ENCODE results near the gene C3orf20. TPM values are rescaled to one million over a fixed set of nuclear protein-coding genes. Genes with fewer than 3 reads are reported as not detected.

Gene C3orf20
- total RNA-seq, 4 donors from 2014 or later = not detected

- no peak overlapping the region for H3K4me3 ChIP-seq (ENCODE audit: low read depth, poor library complexity, severe bottlenecking)
- 61 to 80% methylated on average over 5 of the region's 5 CpGs for WGBS, 2 donors
- no peak for DNase-seq (ENCODE audit: low spot score in 2 of 2)
- no peak for TF ChIP-seq POLR2A (IDR thresholded peaks at IDR 0.05)
- TF ChIP-seq, protein P1, sequence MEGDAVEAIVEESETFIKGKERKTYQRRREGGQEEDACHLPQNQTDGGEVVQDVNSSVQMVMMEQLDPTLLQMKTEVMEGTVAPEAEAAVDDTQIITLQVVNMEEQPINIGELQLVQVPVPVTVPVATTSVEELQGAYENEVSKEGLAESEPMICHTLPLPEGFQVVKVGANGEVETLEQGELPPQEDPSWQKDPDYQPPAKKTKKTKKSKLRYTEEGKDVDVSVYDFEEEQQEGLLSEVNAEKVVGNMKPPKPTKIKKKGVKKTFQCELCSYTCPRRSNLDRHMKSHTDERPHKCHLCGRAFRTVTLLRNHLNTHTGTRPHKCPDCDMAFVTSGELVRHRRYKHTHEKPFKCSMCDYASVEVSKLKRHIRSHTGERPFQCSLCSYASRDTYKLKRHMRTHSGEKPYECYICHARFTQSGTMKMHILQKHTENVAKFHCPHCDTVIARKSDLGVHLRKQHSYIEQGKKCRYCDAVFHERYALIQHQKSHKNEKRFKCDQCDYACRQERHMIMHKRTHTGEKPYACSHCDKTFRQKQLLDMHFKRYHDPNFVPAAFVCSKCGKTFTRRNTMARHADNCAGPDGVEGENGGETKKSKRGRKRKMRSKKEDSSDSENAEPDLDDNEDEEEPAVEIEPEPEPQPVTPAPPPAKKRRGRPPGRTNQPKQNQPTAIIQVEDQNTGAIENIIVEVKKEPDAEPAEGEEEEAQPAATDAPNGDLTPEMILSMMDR (IDR thresholded peaks at IDR 0.05) = no peak
- intact Hi-C loops (cut with DNase I; ENCODE audit: low total_unique reads) = loop anchor here (5.0 kb wide), 1 partner anchor 128 kb away; no protein-coding TSS in a partner anchor
These were observed 118.9 kb downstream of the C3orf20 start for GRCh38 chr3:14793858-14794234.

DNA sequence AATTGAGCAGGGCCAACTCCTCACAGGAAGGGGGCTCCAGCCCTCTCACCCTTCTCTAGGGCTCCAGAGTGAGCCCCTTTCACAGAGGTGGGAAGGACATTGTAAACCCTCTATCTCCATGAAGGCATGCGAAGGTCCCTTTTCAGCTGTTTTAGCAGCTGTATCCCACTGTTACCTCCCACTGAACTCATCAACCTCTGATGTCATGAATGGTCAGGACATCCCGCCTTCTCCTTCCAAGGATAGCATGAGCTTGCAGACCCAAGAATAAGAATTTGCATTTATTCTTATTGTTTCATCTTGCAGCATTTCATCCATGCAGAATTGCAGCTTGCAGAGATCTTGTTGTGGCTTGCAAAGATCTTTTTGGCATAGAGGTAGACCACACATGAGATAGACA is 119.5 kb downstream of the C3orf20 start:
- 81 to 88% methylated on average over 2 of the region's 2 CpGs for WGBS, 2 donors
- DNase-seq (ENCODE audit: low spot score in 2 of 2) = no peak
- TF ChIP-seq POLR2A (IDR thresholded peaks at IDR 0.05) = no peak
- TF ChIP-seq, protein P1 (IDR thresholded peaks at IDR 0.05) = no peak
- intact Hi-C loops (cut with DNase I; ENCODE audit: low total_unique reads) = loop anchor here (5.0 kb wide), 1 partner anchor 128 kb away; no protein-coding TSS in a partner anchor
- H3K4me3 ChIP-seq (ENCODE audit: low read depth, poor library complexity, severe bottlenecking) = no peak overlapping the region

DNA sequence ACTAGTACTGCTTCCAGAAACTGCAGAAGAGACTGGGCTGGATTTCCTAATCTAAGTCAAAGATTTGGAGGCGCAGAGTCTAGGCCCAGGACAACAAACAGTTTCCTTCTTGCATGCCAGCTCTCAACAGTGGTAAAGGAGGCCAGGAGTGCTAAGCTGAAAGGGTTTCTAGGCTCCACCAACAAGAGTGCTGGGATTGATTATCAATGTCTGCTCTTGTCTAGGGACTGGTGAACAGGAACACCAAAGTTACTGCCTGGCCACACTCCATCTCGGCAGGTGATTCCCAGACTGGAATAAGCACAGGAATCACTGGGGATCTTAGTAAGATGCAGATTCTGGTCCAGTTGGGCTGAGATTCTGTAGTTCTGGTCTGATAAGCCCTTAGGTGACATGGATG is 121.1 kb downstream of the C3orf20 start:
- DNase-seq (ENCODE audit: low spot score in 2 of 2) = no peak
- 46 to 81% methylated on average over 2 of the region's 2 CpGs for WGBS, 2 donors
- intact Hi-C loops (cut with DNase I; ENCODE audit: low total_unique reads) = no loop called here
- H3K4me3 ChIP-seq (ENCODE audit: low read depth, poor library complexity, severe bottlenecking) = no peak overlapping the region
- no peak for TF ChIP-seq POLR2A (IDR thresholded peaks at IDR 0.05)
- TF ChIP-seq, protein P1 (IDR thresholded peaks at IDR 0.05) = no peak

DNA sequence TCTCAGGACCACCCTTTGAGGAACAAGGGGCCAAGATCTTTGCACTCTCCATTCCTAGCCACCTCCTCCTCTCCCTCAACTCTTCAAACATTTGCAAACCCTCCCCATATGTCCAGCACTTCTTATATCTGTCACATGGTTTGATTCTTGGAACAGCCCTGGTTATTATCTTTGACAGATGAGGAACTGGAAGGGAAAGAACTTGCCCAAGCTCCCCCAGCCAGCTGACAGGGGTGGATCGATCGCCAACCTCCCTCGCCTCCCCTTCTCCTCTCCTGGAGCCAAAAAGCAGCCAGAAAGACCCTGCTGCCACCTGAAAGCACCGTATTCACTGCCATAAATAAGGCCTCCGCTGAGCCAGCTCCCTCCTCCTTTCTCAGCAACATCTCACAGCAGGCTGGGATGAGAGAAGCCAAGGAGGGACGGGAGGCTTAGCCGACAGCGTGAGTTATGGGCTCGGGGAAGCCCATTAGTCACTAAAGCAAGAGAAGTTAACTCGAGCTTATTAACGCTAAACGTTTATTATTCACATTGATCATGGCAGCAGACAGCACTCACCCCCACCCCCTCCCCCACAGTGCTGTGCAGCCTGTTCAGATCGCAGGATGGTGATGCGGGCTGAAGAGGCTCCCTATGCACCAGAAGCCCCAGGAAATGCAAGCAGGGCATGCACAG is 121.6 kb downstream of the C3orf20 start:
- intact Hi-C loops (cut with DNase I; ENCODE audit: low total_unique reads) = loop anchor here (1.0 kb wide), 1 partner anchor 46 kb away; no protein-coding TSS in a partner anchor
- no peak for TF ChIP-seq POLR2A (IDR thresholded peaks at IDR 0.05)
- TF ChIP-seq, protein P1 (IDR thresholded peaks at IDR 0.05) = no peak
- no peak for DNase-seq (ENCODE audit: low spot score in 2 of 2)
- WGBS, 2 donors = 62 to 63% methylated on average over 14 of the region's 14 CpGs
- H3K4me3 ChIP-seq (ENCODE audit: low read depth, poor library complexity, severe bottlenecking) = no peak overlapping the region

- WGBS, 2 donors = 80 to 90% methylated on average over 4 of the region's 4 CpGs
- intact Hi-C loops (cut with DNase I; ENCODE audit: low total_unique reads) = loop anchor here (1.0 kb wide), 1 partner anchor 45 kb away; no protein-coding TSS in a partner anchor
These were observed 122.8 kb downstream of the C3orf20 start for GRCh38 chr3:14797731-14798130.

More at GRCh38 chr3:14797731-14798130, 122.8 kb downstream of the C3orf20 start:
- no peak for DNase-seq (ENCODE audit: low spot score in 2 of 2)
- TF ChIP-seq, protein P1 (IDR thresholded peaks at IDR 0.05) = no peak
- no peak overlapping the region for H3K4me3 ChIP-seq (ENCODE audit: low read depth, poor library complexity, severe bottlenecking)
